AG04450 (cell line): Measurements from ENCODE around the gene SLC35B1. TPM values are rescaled to one million over a fixed set of nuclear protein-coding genes. Genes with fewer than 3 reads are reported as not detected.

Source experiments
- CTCF ChIA-PET: fragments of 300-600, 350-600 bp; formaldehyde crosslinking; extraction: SDS; loops from one replicate; lab custom pipeline; 2022; ENCODE audit warnings: antibody characterized with exemption, inconsistent platforms; lab: Charles Lee
- POLR2A ChIA-PET: fragments of 350-600 bp; formaldehyde crosslinking; extraction: SDS; loops from one replicate; lab custom pipeline; 2021; ENCODE audit warnings: antibody characterized with exemption, inconsistent platforms; lab: Yijun Ruan, JAX
- DNase-seq: peaks from one replicate; pipeline ENCODE4 v3.0.0-alpha.2; 2011; ENCODE audit warnings: low read depth, low spot score
- H3K27ac ChIP-seq: one replicate; pipeline ENCODE4 v1.5.1; 2012; ENCODE audit warnings: low read depth, low read length, control low read depth
- H3K27me3 ChIP-seq: one replicate; pipeline ENCODE4 v1.6.0; 2012; ENCODE audit warnings: low read length; ENCODE audit not compliant: control insufficient read depth, insufficient read depth
- H3K4me3 ChIP-seq: 2 replicates; pipeline ENCODE4 v1.5.1; 2011; ENCODE audit warnings: mild to moderate bottlenecking, low read depth, low read length, control low read depth
- H3K9me3 ChIP-seq: 2 replicates; pipeline ENCODE4 v1.5.1; 2012; ENCODE audit warnings: low read length; ENCODE audit not compliant: control insufficient read depth, insufficient read depth
- CTCF ChIP-seq: IDR thresholded peaks from 2 replicates; pipeline ENCODE4 v1.5.1; 2011; ENCODE audit warnings: low read depth, low read length, control low read depth, inconsistent platforms
- polyA plus RNA-seq: library from polyadenylated mRNA; depleted of rRNA; stranded (reverse); fragments of >200 nt; gene quantifications from 2 replicates; pipeline ENCODE4 v1.2.3, GENCODE V29; 2011

The SLC35B1 gene
- polyA plus RNA-seq, 1 experiment, result 99.1 TPM

GRCh38 chr17:49741692-49742076 is 33.9 kb upstream of the SLC35B1 start:
- TF ChIP-seq CTCF, result no peak
- no peak overlapping the region for H3K4me3 ChIP-seq
- H3K27ac ChIP-seq, result no peak overlapping the region
- H3K9me3 ChIP-seq, result no peaks in the 10 kb centered on the region
- CTCF ChIA-PET, result no interaction called here
- no peak for DNase-seq
- POLR2A ChIA-PET, result no interaction called here
- H3K27me3 ChIP-seq, result peaks cover 5% of the 10 kb centered on the region

GRCh38 chr17:49741009-49741691 is 33.4 kb upstream of the SLC35B1 start:
- ChIA-PET CTCF (no interaction called here), POLR2A (no interaction called here)
- Histone ChIP-seq H3K27me3 (peaks cover 5% of the 10 kb centered on the region), H3K4me3 (no peak overlapping the region), H3K27ac (no peak overlapping the region), H3K9me3 (no peaks in the 10 kb centered on the region)
- DNase-seq, result no peak
- TF ChIP-seq CTCF, result no peak

GRCh38 chr17:49739641-49740271 is 32.0 kb upstream of the SLC35B1 start:
- POLR2A ChIA-PET, result interaction anchor here (0.7 kb wide), 1 partner anchor 13 kb away, joined by 4 read pairs; no protein-coding TSS in a partner anchor
- Histone ChIP-seq H3K27ac (no peak overlapping the region), H3K9me3 (no peaks in the 10 kb centered on the region), H3K4me3 (no peak overlapping the region), H3K27me3 (peaks cover 5% of the 10 kb centered on the region)
- no peak for TF ChIP-seq CTCF
- CTCF ChIA-PET, result no interaction called here
- no peak for DNase-seq

GRCh38 chr17:49738456-49739163 is 30.8 kb upstream of the SLC35B1 start:
- CTCF ChIA-PET, result interaction anchor here (2.2 kb wide), 1 partner anchor 182 kb away, joined by 7 read pairs; no protein-coding TSS in a partner anchor

More at GRCh38 chr17:49738456-49739163, 30.8 kb upstream of the SLC35B1 start:
- Histone ChIP-seq H3K4me3 (no peak overlapping the region), H3K9me3 (no peaks in the 10 kb centered on the region), H3K27me3 (peaks cover 5% of the 10 kb centered on the region), H3K27ac (no peak overlapping the region)
- no peak for DNase-seq
- no peak for TF ChIP-seq CTCF
- POLR2A ChIA-PET, result no interaction called here
